Measurements from ENCODE around the gene KNDC1.
"Not testable (repeated sequence)": the region's sequence is repeated elsewhere in the genome, so short reads cannot be mapped to it uniquely, and the experiment has no call there.

Gene KNDC1, protein sequence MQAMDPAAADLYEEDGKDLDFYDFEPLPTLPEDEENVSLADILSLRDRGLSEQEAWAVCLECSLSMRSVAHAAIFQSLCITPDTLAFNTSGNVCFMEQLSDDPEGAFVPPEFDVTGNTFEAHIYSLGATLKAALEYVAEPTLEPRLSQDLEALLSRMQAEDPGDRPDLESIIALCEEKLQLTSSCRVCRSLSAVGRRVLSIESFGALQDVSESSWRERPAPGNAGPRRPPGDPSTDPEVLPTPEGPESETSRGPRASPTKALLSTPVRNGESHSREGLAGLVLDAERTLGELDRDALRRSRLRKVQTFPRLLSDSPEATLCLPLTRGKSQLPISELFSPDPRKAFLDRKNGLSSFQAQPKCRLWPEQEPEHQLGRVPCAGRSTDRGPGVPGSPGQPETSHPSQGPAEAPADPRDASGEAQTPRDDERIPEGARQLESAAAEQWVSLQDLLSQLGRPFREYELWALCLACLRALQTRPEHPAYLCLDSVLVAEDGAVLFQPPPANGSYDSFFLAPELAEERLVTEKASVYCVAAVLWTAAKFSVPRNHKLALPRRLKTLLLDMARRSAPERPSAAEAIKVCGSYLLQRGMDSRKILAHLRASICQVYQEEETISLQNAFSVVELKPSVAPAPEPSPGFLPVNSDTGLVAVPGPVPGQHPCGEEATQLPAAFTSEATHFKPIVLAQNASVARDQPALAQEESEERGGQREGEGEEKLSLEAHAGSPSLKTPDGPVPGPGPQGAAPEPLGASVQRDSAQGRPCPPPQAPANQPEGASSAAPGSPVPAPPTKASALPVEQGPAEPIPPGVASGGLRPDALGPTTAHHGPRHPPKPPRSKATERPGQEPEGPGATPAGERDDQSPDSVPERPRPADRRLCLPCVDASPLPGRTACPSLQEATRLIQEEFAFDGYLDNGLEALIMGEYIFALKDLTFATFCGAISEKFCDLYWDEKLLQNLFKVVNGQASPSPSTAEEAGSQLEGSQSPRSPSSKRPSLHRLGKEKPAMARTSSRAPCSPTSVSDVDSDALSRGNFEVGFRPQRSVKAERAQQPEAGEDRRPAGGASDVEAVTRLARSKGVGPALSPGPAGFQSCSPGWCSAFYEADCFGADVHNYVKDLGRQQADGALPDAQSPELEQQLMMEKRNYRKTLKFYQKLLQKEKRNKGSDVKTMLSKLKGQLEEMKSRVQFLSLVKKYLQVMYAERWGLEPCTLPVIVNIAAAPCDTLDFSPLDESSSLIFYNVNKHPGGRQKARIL (N-terminal part only)

DNA sequence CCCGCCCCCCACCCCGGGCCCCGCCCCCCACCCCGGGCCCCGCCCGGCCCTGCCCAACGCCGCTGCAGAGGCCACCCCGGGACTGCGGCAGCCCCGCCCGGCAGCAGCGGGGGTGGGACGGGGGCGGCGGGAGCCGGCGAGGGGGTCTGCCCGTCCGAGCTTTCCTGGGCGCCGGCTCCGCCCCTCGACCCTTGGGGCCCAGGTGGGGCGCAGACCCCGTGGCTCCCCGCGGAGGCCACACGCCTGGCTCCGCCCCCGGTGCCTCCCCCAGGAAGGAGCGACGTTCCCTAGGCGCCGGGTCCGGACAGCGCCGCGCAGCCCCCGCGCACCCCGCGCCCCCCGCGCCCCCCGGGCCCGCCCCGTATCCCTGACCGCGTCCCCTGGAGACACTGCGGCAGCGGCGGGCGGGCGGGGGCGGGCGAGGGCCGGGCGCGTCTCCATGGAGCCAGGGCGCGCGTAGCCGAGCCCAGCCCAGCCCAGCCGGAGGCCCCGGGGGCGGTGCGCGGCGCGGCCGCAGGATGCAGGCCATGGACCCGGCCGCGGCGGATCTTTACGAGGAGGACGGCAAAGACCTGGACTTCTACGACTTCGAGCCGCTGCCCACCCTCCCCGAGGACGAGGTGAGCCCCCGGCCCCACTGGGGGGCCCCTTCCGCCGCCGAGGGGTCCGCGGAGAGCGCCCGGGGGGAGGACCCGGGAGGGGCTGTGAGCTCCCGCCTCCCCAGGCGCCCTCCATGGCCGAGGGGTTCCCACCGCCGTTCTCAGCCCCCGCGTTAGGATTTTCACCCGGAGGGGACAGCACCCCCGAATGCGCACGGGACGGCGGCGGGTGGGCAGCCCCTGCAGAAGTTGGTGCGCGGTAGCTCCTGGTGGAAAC lies at the start of gene KNDC1:
KNDC1 (plus strand) TSS at position 270 of the 876 bp plus-strand sequence; CDS start at position 519, 249 bp downstream.
- FAIRE-seq: no peak

DNA sequence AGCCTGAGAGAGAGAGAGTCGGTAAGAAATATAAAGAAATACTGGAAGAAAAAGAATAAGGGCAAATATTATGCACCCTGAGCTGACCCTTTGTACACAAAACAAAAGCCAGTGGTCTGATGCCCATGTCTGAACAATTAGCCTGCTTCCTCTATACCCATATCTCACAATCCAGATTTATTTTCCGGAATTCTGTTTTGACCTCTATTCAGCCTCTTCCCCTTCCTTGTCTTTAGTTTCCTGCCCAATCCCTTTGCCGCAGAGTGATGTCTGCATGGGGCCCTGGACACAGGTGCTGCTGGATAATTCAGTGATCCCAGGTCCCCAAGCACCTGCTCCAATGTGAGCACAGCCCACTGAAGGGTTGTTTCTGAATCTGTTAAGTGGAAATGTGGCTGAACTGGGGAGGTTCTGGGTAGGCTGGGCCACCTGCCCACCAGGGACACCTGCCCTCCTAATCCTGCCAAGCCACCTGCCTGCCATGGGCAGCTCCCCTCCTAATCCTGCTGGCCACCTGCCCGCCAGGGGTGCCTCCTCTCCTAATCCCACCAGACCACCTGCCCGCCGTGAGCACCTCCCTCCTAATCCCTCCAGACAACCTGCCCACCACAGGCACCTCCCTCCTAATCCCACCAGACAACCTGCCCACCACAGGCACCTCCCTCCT lies 49.3 kb upstream of the KNDC1 start:
- FAIRE-seq: no peak

DNA sequence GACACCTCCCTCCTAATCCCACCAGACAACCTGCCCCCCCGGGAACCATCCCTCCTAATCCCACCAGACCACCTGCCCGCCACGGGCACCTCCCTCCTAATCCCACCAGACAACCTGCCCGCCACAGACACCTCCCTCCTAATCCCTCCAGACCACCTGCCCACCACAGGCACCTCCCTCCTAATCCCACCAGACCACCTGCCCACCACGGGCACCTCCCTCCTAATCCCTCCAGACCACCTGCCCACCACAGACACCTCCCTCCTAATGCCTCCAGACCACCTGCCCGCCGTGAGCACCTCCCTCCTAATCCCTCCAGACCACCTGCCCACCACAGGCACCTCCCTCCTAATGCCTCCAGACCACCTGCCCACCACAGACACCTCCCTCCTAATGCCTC lies 48.4 kb upstream of the KNDC1 start:
- FAIRE-seq: not testable (repeated sequence)

DNA sequence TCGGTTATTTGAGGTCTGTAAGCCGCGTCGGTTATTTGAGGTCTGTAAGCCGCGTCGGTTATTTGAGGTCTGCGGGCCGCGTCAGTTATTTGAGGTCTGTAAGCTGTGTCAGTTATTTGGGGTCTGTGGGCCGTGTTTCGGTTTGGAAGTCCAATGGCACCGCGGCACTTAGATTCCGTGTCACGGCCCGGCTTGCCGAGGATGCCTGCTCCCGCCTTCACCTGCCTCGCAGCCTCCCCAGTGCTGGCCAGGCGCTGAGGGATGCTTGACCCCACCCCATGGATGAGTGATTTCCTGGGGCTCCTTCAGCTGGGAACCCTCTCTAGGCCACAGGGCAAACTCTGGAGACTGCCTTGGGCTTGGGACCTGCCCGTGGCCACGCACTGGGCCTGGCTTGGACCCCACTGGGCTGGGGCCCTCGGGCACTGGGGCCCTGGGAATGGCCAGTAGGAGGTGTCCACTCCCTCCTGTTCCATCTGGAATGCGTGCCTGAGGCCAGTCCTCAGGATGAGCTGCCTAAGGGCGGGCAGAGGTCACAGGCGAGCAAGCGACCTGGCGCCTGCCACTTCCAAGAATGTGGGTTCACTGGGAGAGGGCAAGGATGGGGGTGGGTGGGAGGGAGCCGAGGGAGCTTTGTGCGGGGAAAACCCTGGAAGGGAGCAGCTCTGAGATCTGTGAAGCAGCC lies 46.7 kb upstream of the KNDC1 start:
- no peak for FAIRE-seq

DNA sequence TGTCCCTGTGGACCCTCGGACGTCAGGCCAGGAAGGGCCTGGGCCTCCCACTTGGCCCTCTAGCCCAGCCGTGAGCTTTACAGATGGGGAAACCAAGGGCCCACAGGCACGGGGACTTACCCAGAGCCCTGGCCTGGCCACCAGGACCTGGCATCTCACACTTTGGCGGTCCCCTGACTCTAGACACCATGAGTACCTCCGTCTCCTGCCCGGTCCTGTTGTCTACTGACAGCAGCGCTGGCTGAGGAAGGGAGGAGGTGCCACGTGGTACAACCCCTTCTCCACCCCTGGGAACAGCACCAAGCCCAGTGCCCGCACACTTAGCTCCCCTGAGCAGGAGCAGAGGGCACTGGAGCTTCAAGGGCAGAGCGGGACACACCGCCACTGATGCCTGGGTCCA lies 46.2 kb upstream of the KNDC1 start:
- no peak for FAIRE-seq

DNA sequence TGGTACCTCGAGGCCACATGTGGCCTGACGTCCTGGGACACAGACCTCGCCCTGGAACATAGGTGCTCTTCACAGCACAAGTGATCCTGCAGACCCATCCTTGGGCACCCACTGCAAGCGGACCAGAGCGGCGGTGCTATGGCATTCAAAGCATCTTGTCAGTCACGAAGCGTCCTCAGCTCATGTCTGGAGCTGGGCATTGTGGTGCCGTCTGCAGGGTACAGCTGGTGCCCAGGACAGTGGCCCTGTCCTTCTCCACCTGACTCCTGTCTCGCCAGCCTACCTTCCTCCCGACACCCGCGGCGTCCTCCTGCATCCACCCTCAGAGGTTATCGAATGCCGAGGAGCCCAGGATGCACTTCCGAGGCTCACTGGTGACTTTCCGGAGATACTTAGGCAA lies 45.8 kb upstream of the KNDC1 start:
- no peak for FAIRE-seq

DNA sequence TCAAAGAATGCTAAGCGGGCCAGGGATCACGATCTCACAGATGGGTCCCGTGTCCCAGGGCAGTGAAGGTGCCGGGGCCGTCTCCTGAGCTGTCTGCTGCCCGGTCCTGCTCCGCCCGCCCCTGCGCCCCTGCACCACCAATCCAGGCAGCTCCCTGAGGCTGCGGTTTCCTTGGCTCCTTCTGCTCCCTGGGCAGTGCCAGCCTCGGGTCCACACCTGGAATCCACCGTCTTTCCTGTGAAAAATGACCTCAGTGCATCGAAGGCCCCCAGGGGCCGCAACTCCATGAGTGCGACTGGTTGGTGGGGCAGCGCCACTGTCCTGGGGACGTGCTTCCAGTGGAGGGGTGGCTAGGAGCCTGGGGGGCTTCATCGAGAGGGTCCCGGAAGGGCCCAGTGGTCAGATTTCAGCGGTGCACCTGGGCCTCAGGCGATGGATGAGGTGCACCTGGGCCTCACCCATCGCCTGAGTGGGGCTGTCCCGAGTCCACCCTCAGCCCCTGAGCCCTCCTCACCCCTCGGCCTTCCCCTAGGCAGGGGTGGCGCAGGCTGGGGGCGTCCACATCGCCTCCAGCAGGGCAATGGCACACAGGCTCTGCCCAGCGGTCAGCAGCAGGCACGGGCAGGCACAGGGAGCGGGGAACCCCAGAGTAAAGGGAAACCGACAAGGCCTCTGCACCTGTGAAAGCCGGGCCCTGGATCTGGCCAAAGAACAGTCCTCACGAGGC lies 45.1 kb upstream of the KNDC1 start:
- no peak for FAIRE-seq

DNA sequence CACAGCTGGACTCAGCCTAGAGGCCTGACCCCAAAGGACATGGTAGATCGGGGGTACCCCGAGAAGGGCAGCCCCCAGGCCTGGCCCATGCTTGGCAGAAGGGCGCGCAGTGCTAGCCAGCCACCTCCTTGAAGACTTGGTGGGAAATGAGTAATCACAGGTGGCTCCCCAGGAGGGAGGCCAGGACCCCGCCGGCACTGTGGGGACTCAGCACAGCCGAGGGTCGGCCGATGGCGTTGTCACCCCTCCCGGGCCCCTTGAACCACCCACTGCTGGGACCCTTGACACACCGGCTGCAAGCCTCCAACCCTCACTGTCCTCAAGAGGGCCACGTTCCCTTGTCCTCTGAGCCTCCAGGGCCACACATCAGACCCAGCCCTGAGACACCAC lies 44.6 kb upstream of the KNDC1 start:
- FAIRE-seq: no peak

DNA sequence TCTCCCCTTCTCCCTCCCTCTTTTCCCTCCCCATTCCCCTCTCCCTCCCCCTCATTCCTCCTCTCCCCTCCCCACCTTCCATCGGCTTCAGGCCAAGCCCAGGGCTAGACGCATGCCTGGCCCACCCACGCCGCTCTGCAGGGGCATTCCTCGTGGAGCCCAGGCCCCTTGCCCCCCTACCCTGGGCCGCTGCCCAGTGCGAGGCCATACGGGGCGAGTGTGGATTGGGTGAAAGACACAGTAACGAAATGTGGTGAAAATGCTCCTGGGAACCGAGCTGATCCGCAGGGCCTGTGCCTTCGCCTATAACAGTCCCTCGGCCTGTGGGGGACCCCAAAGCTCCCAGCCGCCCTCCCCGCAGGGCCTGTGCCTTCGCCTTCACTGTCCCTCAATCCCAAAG lies 44.0 kb upstream of the KNDC1 start:
- FAIRE-seq: no peak

DNA sequence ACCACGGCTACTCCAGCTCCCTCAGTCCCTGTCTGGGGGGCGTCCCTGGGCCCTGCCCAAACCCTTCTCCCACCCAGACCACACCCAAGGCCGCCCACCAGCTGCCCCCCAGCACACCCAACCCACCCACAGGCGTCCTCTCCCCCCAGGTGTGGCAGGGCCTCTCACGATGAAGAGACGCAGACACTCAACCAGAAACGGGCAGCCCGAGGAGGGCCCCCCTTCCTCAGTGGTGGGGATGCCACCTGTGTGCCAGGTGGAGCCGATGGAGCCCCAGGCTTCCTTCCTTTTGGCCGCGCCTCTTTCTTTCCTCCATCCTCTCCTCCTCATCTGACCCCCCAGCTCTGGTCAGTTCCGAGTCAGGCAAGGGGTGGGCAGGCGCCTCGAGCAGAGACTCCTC lies 43.6 kb upstream of the KNDC1 start:
- no peak for FAIRE-seq

DNA sequence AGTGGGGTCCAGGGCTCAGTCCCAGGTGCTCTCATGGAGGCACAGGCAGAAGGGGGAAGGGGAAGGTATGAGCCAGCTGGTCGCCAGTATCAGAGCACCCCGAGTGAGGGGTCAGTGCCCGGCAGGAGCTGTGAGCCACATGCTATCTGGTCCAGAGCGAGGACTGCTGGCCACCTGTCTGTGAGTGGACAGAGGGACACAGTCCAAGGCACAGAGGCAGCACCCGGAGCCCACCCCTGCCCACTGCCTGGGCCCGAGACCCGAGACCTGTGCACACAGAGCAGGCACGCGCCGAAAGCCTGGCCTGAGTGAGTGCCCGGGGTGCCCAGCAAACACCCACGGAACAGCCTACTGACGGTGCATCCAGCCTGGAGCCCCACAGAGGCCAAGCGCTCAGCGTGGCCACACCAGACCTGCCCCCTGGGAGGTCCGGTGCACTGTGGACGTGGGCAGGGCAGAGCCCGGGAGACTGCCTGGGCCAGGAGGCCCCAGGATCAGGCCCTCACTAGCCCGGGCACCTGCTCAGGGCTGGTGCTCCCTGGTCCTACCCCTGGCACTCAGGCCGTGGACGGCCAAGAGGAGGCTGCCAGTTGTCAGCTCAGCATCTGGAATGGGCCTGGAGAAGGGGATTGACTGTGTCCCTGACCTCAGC lies 42.9 kb upstream of the KNDC1 start:
- FAIRE-seq: no peak

DNA sequence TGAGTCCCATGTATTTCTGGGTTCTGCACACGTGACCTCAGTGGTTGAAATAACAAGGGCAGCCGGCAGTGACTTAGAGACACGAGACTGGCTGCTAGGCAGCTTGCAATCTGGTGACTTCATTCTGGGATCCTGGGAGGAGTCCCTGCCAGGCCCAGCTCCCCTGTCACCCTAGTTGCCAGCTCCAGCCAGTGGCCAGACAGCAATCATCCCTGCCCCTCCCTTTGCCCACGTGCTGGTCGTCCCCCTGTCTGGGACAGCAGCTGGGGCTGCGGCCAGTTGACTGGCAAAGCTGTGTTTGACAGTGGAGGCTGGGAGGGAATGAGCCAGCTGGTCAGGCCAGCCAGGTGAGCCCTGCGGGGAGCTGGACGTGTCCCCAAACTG lies 42.3 kb upstream of the KNDC1 start:
- no peak for FAIRE-seq

DNA sequence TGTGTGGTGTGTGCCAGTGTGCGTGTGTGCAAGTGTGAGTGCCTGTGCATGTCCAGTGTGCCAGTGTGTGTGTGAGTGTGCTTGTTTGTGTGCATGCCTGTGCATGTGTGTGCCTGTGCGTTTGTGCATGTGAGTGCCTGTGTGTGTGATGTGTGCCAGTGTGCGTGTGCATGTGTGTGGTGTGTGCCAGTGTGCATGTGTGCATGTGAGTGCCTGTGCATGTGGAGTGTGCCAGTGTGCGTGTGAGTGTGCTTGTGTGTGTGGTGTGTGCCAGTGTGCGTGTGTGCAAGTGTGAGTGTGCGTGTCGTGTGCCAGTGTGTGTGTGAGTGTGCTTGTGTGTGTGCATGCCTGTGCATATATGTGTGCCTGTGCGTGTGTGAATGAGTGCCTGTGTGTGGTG lies 38.5 kb upstream of the KNDC1 start:
- FAIRE-seq: no peak

DNA sequence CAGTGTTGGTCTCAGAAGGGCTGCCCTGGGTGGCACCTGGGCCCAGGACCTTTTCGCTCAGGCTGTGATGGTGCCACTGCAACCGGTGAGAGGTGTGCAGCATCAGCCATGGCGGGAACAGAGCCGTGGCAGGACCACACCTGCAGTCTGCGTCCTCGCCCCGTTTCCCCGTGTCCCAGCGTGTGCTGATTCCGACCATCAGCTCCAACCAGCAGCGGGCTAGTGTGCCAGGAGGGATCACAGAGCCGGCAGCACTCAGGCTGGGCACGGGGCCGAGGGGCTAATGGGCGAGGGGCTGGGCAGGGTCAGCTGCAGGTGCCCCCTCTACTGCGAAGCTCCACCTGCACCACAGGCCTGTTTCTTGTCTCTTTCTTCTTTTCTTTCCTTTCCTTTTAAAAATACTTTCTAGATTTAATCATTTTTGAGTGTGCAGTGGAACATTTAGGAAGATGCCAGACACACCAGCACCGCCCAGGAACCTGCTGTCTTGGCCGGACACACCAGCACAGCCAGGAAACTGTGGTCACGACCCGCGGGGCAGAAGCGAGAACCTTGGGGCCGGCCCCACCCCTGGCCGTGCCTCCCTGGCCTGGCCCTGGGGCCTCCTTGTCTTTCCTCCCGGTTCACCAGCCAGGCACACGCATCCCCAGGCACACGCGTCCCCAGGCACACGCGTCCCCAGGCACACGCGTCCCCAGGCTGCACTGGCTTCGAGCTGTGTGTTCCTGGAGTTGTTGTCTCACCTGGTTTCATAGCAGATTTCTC lies 37.7 kb upstream of the KNDC1 start:
- no peak for FAIRE-seq

DNA sequence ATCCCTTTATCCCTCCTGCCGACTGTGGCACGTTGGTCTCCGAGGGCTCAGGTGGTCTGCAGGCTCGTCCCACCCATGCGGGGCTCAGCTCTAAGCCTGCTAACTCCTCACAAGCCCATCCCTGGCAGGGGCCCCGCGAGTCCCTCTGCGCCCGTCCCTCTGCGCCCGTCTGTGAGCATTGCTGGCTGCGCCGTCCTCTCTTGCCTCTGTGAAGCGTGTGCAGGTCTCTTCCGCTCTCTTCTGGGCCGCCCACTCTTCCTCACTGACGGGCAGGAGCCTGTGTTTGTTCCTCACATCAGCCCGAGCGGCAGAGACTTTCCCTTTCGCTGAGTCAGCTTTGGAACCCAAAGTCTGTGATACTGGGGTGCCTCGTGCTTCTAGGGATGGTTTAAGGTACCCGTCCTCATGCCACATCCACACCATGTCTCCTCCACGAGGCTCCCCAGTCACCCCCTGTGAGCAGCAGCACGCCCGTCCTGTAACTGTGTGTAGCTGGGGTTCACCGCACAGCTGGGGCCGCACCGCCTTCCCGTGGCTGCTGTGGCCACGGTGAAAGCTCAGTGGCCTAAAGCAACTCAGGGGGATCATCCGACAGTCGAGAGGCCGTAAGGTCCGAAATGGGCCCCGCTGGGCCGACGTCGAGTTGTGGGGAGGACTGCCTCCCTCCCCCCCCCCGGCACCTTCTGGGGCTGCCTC lies 36.8 kb upstream of the KNDC1 start:
- no peak for FAIRE-seq

DNA sequence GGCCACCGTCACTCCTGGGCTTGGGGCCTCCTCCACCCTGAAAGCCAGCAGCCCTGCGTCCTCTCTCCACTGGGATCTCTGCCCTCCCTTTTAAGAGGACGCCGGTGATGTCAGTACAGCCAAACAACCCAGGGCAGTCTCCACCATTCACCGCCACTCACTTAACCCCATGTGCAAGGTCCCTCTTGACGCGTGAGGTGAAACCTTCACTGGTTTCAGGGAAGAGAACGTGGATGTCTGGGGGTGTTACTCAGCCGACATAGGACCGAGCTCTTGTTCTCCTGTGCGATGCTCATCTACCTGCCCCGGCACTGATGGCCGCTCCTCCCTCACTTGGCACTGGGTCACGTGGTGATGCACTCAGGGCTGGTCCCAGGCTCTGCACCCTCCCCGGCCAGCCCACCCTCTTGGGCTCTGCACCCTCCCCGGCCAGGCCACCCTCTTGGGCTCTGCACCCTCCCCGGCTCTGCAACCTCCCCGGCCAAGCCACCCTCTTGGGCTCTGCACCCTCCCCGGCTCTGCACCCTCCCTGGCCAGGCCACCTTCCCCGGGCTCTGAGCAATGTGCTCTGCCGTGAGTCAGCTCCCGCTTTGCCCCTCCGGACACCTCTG lies 36.2 kb upstream of the KNDC1 start:
- FAIRE-seq: no peak

DNA sequence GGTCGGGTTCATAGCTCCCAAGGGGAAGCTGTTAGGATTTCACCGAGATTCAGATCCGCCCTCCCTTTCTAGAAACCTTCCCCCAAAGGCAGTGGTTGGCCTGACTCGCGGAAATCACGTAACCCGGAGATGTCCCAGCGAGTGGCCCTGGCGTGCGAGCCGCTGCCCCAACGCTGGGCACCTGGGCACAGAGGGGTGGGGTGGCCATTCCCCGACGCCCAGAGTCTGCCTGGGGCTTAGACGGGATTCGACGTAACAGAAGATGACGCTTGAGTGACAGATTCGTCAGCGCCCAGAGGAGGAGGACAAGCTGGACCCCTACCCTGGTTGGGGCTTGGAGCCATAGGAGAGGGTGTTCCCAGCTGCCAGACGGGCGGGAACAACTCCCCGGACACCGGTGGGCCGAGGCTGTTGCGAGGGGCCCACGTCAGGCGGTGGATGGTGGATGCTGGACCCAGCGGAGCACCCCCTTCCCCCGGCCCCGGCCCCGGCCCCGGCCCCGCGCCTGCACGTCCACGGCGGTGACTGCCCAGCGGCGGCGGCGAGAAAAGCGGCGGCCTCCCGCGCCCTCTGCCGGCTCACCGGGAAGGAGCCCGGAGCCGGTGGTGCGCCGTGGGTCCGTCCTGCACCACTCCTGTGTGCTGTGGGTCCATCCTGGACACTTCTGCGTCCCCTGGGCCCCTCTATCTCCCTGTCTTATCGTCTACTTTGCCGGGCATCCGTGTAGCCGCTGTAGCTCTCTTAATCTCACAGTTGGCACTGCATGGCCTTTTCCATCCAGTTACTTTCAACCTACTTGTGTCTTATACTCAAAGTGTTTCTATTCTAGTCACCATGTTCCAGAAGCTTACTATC lies 35.4 kb upstream of the KNDC1 start:
- FAIRE-seq: no peak

Data from colon (tissue), 2 donors.